ENCODE measurements around the gene CFAP141.

Gene CFAP141

GRCh38 chr1:154171880-154172279, 34.3 kb downstream of the CFAP141 start:
- DNase-seq (ENCODE audit: low read depth in 3 of 3): no peak

GRCh38 chr1:154171223-154171583, 34.9 kb downstream of the CFAP141 start:
- no peak for DNase-seq (ENCODE audit: low read depth in 3 of 3)

GRCh38 chr1:154170547-154171222, 35.4 kb downstream of the CFAP141 start:
- DNase-seq (ENCODE audit: low read depth in 3 of 3): peak; percentile 30 to 43 (median 35)

- no peak for DNase-seq (ENCODE audit: low read depth in 3 of 3)
These were observed 38.7 kb downstream of the CFAP141 start for GRCh38 chr1:154167461-154167860.

GRCh38 chr1:154166207-154166606, 39.9 kb downstream of the CFAP141 start:
- DNase-seq (ENCODE audit: low read depth in 3 of 3): no peak

- DNase-seq (ENCODE audit: low read depth in 3 of 3): no peak
These were observed 46.6 kb downstream of the CFAP141 start for GRCh38 chr1:154159554-154159953.

- no peak for DNase-seq (ENCODE audit: low read depth in 3 of 3)
These were observed 47.6 kb downstream of the CFAP141 start for GRCh38 chr1:154158307-154159125.

- peak; percentile 50 to 66 (median 58) for DNase-seq (ENCODE audit: low read depth in 3 of 3)
These were observed 48.4 kb downstream of the CFAP141 start for GRCh38 chr1:154157520-154158306.

- DNase-seq (ENCODE audit: low read depth in 3 of 3): no peak
These were observed 50.9 kb downstream of the CFAP141 start for GRCh38 chr1:154155251-154155650.

- DNase-seq (ENCODE audit: low read depth in 3 of 3): no peak
These were observed 51.5 kb downstream of the CFAP141 start, which contains the start of gene NUP210L for GRCh38 chr1:154154534-154155191. Gene NUP210L, minus strand, starts transcription at chr1:154155073.

- DNase-seq (ENCODE audit: low read depth in 3 of 3): no peak
These were observed 52.1 kb downstream of the CFAP141 start for GRCh38 chr1:154154053-154154452.

- no peak for DNase-seq (ENCODE audit: low read depth in 3 of 3)
These were observed 54.8 kb downstream of the CFAP141 start for GRCh38 chr1:154151311-154151710.

All from stimulated activated CD4-positive, alpha-beta T cell treated with anti-CD3 and anti-CD28 coated beads, TNF-alpha, amount 100 ng/mL, for 48 hours (primary cell).